ENCODE measurements around the gene RASA4B. TPM values are rescaled to one million over a fixed set of nuclear protein-coding genes. Genes with fewer than 3 reads are reported as not detected.
A peak's percentile ranks its signal among the peaks of the same experiment; 100 is the strongest.
"Not testable (repeated sequence)": the region's sequence is repeated elsewhere in the genome, so short reads cannot be mapped to it uniquely, and the experiment has no call there.

Gene RASA4B
- total and polyA plus RNA-seq, 2 donors (not counting 3 experiments of a cell fraction or from before 2014, with no cell fraction given), result 3.2 to 9.8 TPM

DNA sequence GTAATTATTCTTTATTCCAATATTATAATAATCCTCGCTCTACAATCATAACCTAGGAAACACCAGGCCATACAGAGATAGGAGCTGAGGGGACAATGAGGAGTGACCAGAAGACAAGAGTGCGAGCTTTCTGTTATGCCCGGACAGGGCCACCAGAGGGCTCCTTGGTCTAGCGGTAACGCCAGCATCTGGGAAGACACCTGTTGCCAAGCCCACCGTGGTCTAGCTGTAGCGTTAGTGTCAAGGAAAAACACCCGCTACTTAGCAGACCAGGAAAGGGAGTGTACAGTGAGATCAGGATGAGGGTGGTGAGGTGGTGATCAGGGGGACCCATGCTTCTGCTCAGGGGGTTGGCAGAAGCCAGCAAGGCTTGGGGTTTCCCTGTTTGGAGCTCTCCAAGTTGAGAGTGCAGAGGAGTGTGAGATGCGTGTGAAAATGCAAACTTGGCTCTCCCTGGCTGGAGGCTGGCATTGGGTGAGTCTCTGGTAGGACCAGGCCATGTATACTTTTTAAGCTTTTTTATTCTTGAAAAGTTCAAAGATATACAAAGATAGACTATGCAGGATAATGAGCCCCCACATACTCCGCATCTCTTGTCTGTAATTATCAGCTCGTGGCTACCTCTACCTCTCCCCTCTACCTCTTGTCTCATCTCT is 37.5 kb downstream of the RASA4B start:
- H3K9me1 ChIP-seq (replicated peaks; ENCODE audit: control insufficient read depth, extremely low read depth, insufficient read depth, low read length); H4K20me1 ChIP-seq (replicated peaks; ENCODE audit: control insufficient read depth, extremely low read depth, insufficient read depth, low read length); H3K27me3 ChIP-seq (ENCODE audit: control insufficient read depth in 2 of 2, insufficient read depth in 2 of 2, low read length in 2 of 2); CTCF ChIA-PET; H3K9ac ChIP-seq (replicated peaks; ENCODE audit: extremely low read depth, insufficient read depth, low read length); H3K27ac ChIP-seq (ENCODE audit: insufficient read depth, low read depth, low read length); H2AFZ ChIP-seq (ENCODE audit: low read depth, low read length); H3K4me1 ChIP-seq (ENCODE audit: control insufficient read depth, extremely low read depth, insufficient read depth, low read length); POLR2A ChIA-PET; BruUV-seq (replicated peaks); DNase-seq (ENCODE audit: low read depth, low spot score); H3K4me2 ChIP-seq (ENCODE audit: insufficient read depth, low read length); H3K79me2 ChIP-seq (ENCODE audit: control insufficient read depth, insufficient read depth, low read length); H3K4me3 ChIP-seq (replicated peaks in 1 of 3; ENCODE audit: insufficient read depth in 1 of 3, low read depth in 1 of 3, low read length in 3 of 3); FAIRE-seq; H3K36me3 ChIP-seq (ENCODE audit: control insufficient read depth in 2 of 2, extremely low read depth in 1 of 2, insufficient read depth in 2 of 2, low read length in 2 of 2); intact Hi-C loops (cut with micrococcal nuclease); dilution Hi-C loops (cut with MboI; ENCODE audit: extremely low pct_ligation_motif_present, low sequenced_read_pairs); H3K9me3 ChIP-seq (replicated peaks; ENCODE audit: control insufficient read depth, insufficient read depth, low read length): not testable (repeated sequence)
- TF ChIP-seq, protein P1, sequence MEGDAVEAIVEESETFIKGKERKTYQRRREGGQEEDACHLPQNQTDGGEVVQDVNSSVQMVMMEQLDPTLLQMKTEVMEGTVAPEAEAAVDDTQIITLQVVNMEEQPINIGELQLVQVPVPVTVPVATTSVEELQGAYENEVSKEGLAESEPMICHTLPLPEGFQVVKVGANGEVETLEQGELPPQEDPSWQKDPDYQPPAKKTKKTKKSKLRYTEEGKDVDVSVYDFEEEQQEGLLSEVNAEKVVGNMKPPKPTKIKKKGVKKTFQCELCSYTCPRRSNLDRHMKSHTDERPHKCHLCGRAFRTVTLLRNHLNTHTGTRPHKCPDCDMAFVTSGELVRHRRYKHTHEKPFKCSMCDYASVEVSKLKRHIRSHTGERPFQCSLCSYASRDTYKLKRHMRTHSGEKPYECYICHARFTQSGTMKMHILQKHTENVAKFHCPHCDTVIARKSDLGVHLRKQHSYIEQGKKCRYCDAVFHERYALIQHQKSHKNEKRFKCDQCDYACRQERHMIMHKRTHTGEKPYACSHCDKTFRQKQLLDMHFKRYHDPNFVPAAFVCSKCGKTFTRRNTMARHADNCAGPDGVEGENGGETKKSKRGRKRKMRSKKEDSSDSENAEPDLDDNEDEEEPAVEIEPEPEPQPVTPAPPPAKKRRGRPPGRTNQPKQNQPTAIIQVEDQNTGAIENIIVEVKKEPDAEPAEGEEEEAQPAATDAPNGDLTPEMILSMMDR (IDR thresholded peaks at IDR 0.05; ENCODE audit: extremely low read depth in 1 of 2, insufficient read depth in 1 of 2, low read depth in 1 of 2, low read length in 2 of 2), result peak; percentile 16 to 34

DNA sequence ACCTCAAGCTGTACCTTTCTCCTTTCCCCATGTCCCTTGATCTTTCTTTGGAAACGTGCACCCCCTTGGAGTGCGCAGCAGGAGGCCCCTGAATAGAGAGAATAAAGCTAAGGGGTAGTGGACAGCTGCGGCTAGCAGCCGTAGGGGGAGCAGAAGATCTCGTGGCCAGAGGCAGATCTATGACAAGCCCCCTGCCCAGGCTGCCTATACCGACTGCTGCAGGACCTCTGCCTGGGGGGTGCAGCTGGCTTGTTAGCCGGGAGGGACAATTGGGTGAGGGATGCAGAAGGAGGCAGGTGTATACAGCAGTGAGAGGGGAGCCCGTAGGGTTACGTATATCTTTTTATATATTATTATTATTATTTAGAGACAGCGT is 38.4 kb downstream of the RASA4B start:
- not testable (repeated sequence) for BruUV-seq (replicated peaks)

More for the DNA sequence above, 38.4 kb downstream of the RASA4B start:
- H3K9me1 ChIP-seq (replicated peaks; ENCODE audit: control insufficient read depth, extremely low read depth, insufficient read depth, low read length); FAIRE-seq; H3K9ac ChIP-seq (replicated peaks; ENCODE audit: extremely low read depth, insufficient read depth, low read length); H2AFZ ChIP-seq (ENCODE audit: low read depth, low read length); H3K9me3 ChIP-seq (replicated peaks; ENCODE audit: control insufficient read depth, insufficient read depth, low read length); H3K4me1 ChIP-seq (ENCODE audit: control insufficient read depth, extremely low read depth, insufficient read depth, low read length); H3K4me3 ChIP-seq (replicated peaks in 1 of 3; ENCODE audit: insufficient read depth in 1 of 3, low read depth in 1 of 3, low read length in 3 of 3); POLR2A ChIA-PET; H4K20me1 ChIP-seq (replicated peaks; ENCODE audit: control insufficient read depth, extremely low read depth, insufficient read depth, low read length); intact Hi-C loops (cut with micrococcal nuclease); H3K79me2 ChIP-seq (ENCODE audit: control insufficient read depth, insufficient read depth, low read length); H3K27ac ChIP-seq (ENCODE audit: insufficient read depth, low read depth, low read length); H3K4me2 ChIP-seq (ENCODE audit: insufficient read depth, low read length); H3K36me3 ChIP-seq (ENCODE audit: control insufficient read depth in 2 of 2, extremely low read depth in 1 of 2, insufficient read depth in 2 of 2, low read length in 2 of 2); H3K27me3 ChIP-seq (ENCODE audit: control insufficient read depth in 2 of 2, insufficient read depth in 2 of 2, low read length in 2 of 2); CTCF ChIA-PET; dilution Hi-C loops (cut with MboI; ENCODE audit: extremely low pct_ligation_motif_present, low sequenced_read_pairs); DNase-seq (ENCODE audit: low read depth, low spot score): not testable (repeated sequence)

All from endothelial cell of umbilical vein (primary cell).